GM19372 (cell line): ENCODE data around the gene ELOVL7.
"Not testable (repeated sequence)": the region's sequence is repeated elsewhere in the genome, so short reads cannot be mapped to it uniquely, and the experiment has no call there.

Source experiments
- ATAC-seq: cut with Tn5 transposase; IDR thresholded peaks from one replicate; pipeline ENCODE4 v1.9.1; 2021; ENCODE audit warnings: mild to moderate bottlenecking, low read depth, moderate library complexity; ENCODE audit not compliant: unreplicated experiment

The ELOVL7 gene

GRCh38 chr5:60833520-60833919, 10.5 kb downstream of the ELOVL7 start:
- no peak for ATAC-seq

GRCh38 chr5:60830581-60831127, 13.4 kb downstream of the ELOVL7 start:
- ATAC-seq = no peak

- ATAC-seq = no peak
Observed at GRCh38 chr5:60829490-60830266, 14.4 kb downstream of the ELOVL7 start.

DNA sequence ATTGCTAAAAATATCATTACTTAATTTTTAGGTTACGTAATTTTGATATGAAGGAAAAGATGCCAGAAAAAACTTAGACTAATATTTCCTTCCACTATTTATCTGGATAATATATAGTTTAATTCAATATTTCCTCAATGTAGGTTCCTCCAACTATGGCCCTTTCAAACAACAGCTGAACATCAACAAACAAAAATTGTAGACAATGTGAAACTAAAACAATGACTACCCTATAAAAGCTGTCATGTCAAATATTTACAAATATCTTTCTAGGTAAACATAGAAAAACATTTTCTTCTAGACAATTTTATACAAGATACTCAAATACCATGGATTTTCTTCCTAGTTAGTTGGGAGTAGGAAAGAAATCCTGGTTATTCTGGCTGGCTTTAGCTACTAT, 16.9 kb downstream of the ELOVL7 start:
- ATAC-seq = no peak

GRCh38 chr5:60826653-60827052, 17.4 kb downstream of the ELOVL7 start:
- peak; percentile 67 for ATAC-seq

DNA sequence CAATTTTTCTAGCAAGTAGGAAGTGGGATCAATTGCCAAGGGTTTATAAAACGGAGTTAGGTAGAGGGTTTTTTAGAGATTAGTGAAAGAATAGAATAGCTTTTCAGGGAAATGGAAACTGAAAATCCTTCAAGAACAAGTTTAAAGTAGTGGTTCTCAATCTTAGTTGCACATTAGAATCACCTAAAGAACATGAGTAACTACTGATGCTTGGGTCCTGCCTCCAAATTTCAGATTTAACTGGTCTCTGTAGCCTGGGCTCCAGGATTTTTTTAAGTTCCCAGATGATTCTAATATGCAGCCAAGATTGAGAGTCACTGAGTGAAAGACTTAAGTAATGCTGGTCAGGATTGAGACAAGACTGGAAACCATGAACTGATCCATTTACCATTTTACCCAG, 20.5 kb downstream of the ELOVL7 start:
- ATAC-seq = no peak

GRCh38 chr5:60822285-60822556, 21.8 kb downstream of the ELOVL7 start:
- no peak for ATAC-seq

DNA sequence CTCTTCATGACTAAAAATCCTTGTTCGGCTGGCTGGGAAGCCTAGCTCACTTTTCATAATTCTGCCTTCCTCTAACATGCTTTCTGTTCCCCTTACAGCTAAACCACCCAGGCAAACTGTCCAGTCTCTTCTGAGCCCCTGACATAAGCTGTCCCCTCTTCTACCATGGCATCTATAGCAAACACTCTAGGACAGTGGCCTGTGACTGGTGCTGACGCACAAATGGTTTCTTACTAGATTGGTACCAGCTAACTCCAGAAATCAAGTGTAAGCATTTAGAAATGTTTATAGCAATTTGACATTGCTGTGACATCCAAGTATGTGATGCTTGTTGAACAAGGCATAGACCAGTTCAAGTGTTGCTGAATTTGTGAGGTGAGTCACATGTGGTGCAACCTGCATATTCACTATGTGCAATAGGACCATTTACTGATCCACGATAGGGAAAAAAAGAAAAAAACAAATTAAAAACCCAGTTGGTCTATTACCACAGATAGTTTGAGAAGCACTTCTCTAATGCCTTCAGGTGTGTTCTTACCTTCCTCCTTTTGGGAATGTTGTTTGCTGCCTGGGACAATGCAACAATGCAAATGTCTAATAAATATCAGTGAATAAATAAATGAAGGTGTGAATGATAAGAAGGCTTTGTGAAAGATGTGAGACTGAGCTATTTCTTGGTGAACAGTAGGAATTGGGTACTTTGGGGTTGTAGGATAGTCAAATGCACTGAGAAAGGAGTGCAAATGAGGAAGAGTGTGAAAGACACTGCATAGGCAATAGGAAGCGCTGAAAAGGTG, 22.4 kb downstream of the ELOVL7 start:
- no peak for ATAC-seq

GRCh38 chr5:60820593-60821487, 23.2 kb downstream of the ELOVL7 start:
- no peak for ATAC-seq

DNA sequence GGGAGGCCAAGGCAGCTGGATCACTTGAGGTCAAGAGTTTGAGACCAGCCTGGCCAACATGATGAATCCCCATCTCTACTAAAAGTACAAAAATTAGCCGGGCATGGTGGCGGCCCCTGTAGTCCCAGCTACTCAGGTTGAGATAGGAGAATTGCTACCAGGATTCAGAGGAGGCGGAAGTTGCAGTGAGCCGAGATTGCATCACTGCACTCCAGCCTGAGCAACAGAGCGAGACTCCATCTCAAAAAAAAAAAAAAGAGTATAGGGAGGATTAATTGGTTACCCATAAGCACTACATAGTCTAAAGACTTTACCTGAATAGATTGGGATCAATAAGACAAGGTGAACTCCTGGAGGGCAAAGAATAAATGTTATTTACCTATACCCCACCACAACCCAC, 27.9 kb downstream of the ELOVL7 start:
- not testable (repeated sequence) for ATAC-seq

GRCh38 chr5:60814498-60814897, 29.6 kb downstream of the ELOVL7 start:
- ATAC-seq = no peak

GRCh38 chr5:60812426-60812825, 31.6 kb downstream of the ELOVL7 start:
- no peak for ATAC-seq

DNA sequence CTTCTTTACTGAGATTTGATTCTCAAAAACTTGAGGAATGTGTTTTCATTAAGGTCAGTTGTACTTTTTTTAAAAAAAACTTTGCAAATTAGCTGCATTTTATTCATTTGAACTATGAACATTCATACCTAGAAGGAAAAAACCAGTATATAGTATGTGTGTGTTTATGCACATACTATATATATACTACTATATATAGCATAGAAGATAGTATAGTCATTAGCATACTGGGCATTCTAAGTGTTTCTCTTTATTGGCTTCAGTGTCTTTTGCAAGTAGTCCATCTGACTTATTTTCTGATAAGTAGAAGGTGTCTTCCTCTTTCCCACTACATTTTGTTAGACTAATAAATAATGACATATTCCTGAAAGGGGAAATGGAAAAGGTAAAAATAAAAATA, 33.0 kb downstream of the ELOVL7 start:
- ATAC-seq = peak; percentile 52

DNA sequence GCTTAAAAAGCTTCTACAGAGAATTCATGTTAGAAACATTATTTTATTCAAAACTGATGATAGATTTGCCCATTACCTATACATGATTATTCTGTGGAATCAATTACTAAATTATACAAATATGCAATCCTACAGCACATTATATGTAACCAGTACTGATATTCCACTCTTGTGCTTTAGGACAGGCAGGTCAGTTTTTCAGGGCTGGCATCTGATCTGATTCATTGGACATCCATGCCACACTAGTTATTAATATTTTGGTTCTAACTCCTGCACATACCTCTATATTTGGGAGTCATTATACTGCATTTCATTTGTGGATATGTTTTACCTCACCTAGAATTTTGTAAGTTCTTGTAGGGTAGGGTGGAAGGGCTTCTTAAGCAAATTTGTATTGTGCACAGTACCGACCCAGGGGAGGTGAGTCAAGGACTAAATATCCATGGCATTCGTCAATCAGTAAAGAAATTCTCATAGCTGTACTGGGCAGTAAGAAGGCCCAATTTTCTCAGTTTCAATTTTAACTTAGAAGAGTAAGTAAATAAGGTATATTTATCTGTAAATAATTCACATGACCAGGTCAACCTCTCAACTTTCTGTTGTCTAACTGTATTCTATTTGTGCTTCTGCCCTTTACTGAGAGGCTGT, 33.5 kb downstream of the ELOVL7 start:
- peak; percentile 74 for ATAC-seq

DNA sequence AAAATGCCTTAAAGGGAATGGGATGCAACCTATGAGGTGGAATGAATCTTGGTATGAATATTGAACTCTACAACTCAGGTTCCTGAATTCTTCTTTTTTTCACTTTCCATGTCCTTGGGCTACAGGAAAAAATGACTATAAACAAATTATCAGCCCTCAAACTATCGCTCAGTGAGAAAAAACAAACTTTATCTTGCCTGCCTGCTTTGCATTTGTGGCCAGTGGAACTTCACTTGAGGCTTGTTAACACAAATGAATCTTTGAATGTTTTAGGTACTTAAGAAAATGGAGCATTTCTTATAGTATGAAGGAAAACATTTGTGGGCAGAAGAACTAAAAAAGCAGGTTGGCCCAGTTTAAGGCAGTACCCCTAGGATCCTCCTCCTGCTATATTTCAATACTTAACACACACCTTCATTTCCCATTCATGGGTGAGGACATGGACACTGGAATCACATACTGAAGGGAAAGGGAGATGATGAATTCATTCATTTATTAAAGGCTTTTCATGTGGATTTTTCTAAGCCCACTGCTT, 34.1 kb downstream of the ELOVL7 start:
- no peak for ATAC-seq

- no peak for ATAC-seq
Observed at GRCh38 chr5:60806591-60807243, 37.4 kb downstream of the ELOVL7 start.

- ATAC-seq = no peak
Observed at GRCh38 chr5:60805463-60805862, 38.6 kb downstream of the ELOVL7 start.

DNA sequence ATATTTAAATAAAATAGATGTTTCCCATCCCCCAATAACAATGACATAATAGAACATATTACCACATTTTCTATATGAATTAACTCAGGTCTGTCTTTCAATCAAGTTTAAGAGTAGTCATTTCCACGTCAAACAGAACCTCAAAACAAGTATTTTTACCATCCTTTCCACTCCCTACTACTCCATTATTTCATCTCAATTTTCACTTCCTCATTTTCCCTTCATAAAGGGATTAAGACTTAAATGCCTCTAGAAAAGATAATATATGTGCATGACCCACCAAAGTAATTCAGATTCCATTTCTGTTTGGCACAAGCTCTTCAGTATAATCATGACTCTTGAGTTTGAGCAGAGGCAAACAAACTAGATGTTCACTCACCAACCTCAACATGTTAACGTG, 40.4 kb downstream of the ELOVL7 start:
- no peak for ATAC-seq

GRCh38 chr5:60802986-60803385, 41.1 kb downstream of the ELOVL7 start:
- ATAC-seq = no peak

DNA sequence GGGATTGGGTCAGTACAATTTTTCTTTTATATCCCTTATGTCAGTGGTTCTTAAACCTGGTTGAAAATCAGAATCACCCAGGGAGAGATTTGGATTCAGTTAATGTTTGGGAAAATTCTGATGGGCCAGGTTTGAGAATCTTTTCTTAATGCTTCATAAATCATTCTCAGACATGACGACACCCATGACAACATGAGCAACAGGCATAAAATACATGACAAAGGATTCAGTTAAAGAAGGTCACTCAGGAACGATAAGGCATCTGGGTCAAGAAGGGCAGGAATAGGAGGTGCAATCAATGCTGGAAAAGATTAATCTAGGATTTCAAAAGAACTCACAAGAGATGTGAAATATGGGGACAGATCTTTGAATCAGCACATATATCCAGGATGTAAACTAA, 41.8 kb downstream of the ELOVL7 start:
- no peak for ATAC-seq
